Heart right ventricle (tissue), 16 donors: Measurements from ENCODE around the gene MTA1. TPM values are rescaled to one million over a fixed set of nuclear protein-coding genes. Genes with fewer than 3 reads are reported as not detected.

ENCODE experiments used
- ATAC-seq, 8 donors: fragments of 200-7000 bp; cut with Tn5 transposase; one replicate each; pipeline ENCODE4 v1.9.1; 2020; ENCODE audit warnings: mild to moderate bottlenecking in 8 of 8, moderate library complexity in 8 of 8, moderate number of reproducible peaks in 1 of 8
- DNase-seq, 2 donors: peaks; one replicate each; pipeline ENCODE4 v3.0.0-alpha.2; 2020
- H3K27ac ChIP-seq, 10 donors: fragments of 200-600 bp; sonication (generic) in 2 of 10; one replicate each; pipeline versions ENCODE4 v1.5.0 to v1.8.0; 2020 to 2022; ENCODE audit warnings: mild to moderate bottlenecking in 3 of 10
- H3K27me3 ChIP-seq, 7 donors: fragments of 200-600 bp; one replicate each; pipeline ENCODE4 v1.8.0; 2021 to 2022; ENCODE audit warnings: mild to moderate bottlenecking in 2 of 7
- H3K36me3 ChIP-seq, 9 donors: fragments of 200-600 bp; sonication (generic) in 1 of 9; one replicate each; pipeline versions ENCODE4 v1.5.0 to v1.8.0; 2020 to 2022; ENCODE audit warnings: mild to moderate bottlenecking in 2 of 9
- H3K4me1 ChIP-seq, 9 donors: fragments of 200-600 bp; sonication (generic) in 1 of 9; one replicate each; pipeline versions ENCODE4 v1.5.0 to v1.8.0; 2020 to 2022; ENCODE audit warnings: mild to moderate bottlenecking in 4 of 9
- H3K4me3 ChIP-seq, 10 donors: fragments of 200-600 bp; sonication (generic) in 2 of 10; one replicate each; pipeline versions ENCODE4 v1.5.0 to v1.8.0; 2020 to 2022; ENCODE audit warnings: mild to moderate bottlenecking in 7 of 10, moderate library complexity in 2 of 10
- H3K9me3 ChIP-seq, 11 donors: fragments of 200-600 bp in 10 of 11; sonication (generic) in 2 of 11; one replicate each; pipeline versions ENCODE4 v1.5.0 to v1.8.0; 2013 to 2022; ENCODE audit warnings: mild to moderate bottlenecking in 2 of 11, control low read depth in 1 of 11, moderate library complexity in 1 of 11
- WGBS, 2 donors: extraction: QIAGEN DNeasy Blood & Tissue Kit; methylation state at CpG; one replicate each; pipeline ENCODE4 v1.1.7; 2013; ENCODE audit warnings: inconsistent platforms in 1 of 2; 5-methylcytosine and 5-hydroxymethylcytosine counted together
- intact Hi-C, 10 donors: fragments of 100-400 bp; cut with DNase I; formaldehyde crosslinking; loops; one replicate each; pipeline versions ENCODE4 v1.11.1 to v1.14.2; 2022
- polyA plus RNA-seq, 2 donors: library from polyadenylated mRNA; stranded (reverse); fragments of 200-250 nt; gene quantifications; one replicate each; pipeline ENCODE4 v1.2.3, GENCODE V29; 2013
- total RNA-seq, 10 donors: library from RNA; stranded (reverse); fragmentation: NEBNext Ultra II Directional in 3 of 10; extraction: Animal tissue kit (Norgen Biotek cat#: 25700) in 3 of 10; gene quantifications; one replicate each; pipeline versions ENCODE4 v1.2.1 to v1.2.4, GENCODE V29; 2021 to 2023
- TF ChIP-seq, protein P1 (sequence below), 9 donors: fragments of 200-600 bp; sonication (generic) in 2 of 9; IDR thresholded peaks; one replicate each; pipeline versions ENCODE4 v1.5.0 to v1.8.0; 2021 to 2022; ENCODE audit warnings: antibody characterized with exemption in 9 of 9, mild to moderate bottlenecking in 5 of 9, moderate library complexity in 1 of 9
- donor health status: Arrhythmogenic right ventricular cardiomyopathy.
- donor health status: ischemic (EF 13 %, LVEDD 7.1; RV severe dilation, severe dysfunction).
- donor health status: healthy with polysubstance abuse.
- donor health status: DM: no; HTN: yes; CAD: no.
- donor health status: DM: no; HTN: no; CAD: no.
- donor health status: ischemic (EF 25% LVEDD 6.9; RV normal size, moderate dysfunction).
- donor health status: ischemic (EF 25% LVEDD 5.7; RV mildly dilated, moderate dysfunction).
- donor health status: healthy.
- donor health status: DM: yes; HTN: yes; CAD: no.
- donor health status: Ischemic cardiomyopathy.
- donor health status: ischemic (EF 35%, LVEDD 5.7; RV mildly dilated, moderate dysfunction).
- donor health status: nonischemic (EF 11% LVEDD 7.7; RV severe dilation, severe dysfunction).
- donor health status: DM: yes; HTN: yes; CAD: no.
- donor health status: PGD.
- donor health status: ischemic (EF 29% LVEDD 5.4; RV normal size, mild dysfunction).
- donor health status: nonischemic (EF 23%, LVEDD 6.1; RV moderate dilation, normal function).

Gene MTA1
- total and polyA plus RNA-seq, 12 donors, result 94.4 to 250 (median 133) TPM

DNA sequence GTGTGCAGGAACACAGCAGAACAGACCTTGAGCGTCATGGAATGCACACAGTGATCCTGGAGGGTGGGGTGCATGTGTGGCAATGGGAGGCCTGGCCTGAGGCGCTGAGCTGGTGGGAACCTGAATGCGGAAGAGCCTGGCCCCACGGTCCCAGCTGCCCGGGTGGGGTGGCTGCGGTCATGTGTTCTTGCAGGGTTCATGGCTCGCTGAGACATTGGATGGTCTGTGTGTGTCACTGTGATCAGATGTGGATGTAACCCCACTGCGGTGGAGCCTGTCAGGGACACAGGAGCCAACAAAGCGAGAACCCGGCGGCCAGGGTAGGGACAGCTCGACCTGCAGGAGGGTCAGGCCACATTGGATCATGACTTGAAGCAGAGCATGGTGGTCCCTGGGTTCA is 23.2 kb downstream of the MTA1 start:
- Histone ChIP-seq H3K9me3 (no peaks in the 10 kb centered on the region), H3K27ac (no peak overlapping the region), H3K27me3 (no peaks in the 10 kb centered on the region), H3K36me3 (peaks cover 0 to 58% (median 0%) of the 10 kb centered on the region in 9 donors), H3K4me3 (no peak overlapping the region), H3K4me1 (peaks cover 0 to 6% (median under 1%) of the 10 kb centered on the region in 9 donors)
- ATAC-seq (no peak), DNase-seq (no peak)
- 86 to 87% methylated on average over 12 of the region's 12 CpGs for WGBS, 2 donors
- TF ChIP-seq, protein P1, sequence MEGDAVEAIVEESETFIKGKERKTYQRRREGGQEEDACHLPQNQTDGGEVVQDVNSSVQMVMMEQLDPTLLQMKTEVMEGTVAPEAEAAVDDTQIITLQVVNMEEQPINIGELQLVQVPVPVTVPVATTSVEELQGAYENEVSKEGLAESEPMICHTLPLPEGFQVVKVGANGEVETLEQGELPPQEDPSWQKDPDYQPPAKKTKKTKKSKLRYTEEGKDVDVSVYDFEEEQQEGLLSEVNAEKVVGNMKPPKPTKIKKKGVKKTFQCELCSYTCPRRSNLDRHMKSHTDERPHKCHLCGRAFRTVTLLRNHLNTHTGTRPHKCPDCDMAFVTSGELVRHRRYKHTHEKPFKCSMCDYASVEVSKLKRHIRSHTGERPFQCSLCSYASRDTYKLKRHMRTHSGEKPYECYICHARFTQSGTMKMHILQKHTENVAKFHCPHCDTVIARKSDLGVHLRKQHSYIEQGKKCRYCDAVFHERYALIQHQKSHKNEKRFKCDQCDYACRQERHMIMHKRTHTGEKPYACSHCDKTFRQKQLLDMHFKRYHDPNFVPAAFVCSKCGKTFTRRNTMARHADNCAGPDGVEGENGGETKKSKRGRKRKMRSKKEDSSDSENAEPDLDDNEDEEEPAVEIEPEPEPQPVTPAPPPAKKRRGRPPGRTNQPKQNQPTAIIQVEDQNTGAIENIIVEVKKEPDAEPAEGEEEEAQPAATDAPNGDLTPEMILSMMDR (IDR thresholded peaks at IDR 0.05), result no peak
- intact Hi-C loops, result loop anchor here in 5 of 10 donors (5.0 to 10.0 kb wide), 3 partner anchors 61 to 82 kb away; partner anchors contain the start of gene TMEM121 (in 2 of the 5)

DNA sequence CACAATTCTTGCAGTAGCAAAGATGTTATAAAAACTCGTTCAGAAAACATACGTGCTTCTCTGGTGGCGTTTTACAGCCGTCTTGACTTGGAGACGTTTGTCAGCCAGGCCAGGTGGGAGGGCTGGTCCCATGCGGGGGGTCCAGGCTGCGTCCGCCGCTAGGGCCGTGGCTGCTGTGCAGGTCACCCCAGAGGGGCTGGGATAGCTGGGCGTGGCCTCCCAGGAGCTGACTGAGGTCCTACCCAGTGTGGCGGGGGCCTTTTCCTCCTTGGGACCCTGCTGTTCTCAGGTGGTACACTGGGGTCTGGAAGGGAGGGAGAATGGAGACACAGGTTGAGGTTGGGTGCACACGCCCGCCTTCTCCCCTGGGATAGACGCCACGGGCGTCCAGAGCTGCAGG is 25.2 kb downstream of the MTA1 start:
- intact Hi-C loops, result loop anchor here in 7 of 10 donors (5.0 to 10.0 kb wide), 6 partner anchors 42 to 82 kb away; partner anchors contain the start of genes TMEM121 (in 3 of the 7) and CRIP1 (in 2 of the 7)
- TF ChIP-seq, protein P1 (IDR thresholded peaks at IDR 0.05), result no peak
- Histone ChIP-seq H3K4me3 (no peak overlapping the region), H3K27ac (no peak overlapping the region), H3K27me3 (no peaks in the 10 kb centered on the region), H3K9me3 (no peaks in the 10 kb centered on the region), H3K36me3 (peaks cover 0 to 50% (median 0%) of the 10 kb centered on the region in 9 donors), H3K4me1 (peaks cover 11 to 27% (median 18%) of the 10 kb centered on the region in 9 donors)
- 84 to 90% methylated on average over 17 of the region's 17 CpGs for WGBS, 2 donors
- ATAC-seq (no peak), DNase-seq (no peak)

DNA sequence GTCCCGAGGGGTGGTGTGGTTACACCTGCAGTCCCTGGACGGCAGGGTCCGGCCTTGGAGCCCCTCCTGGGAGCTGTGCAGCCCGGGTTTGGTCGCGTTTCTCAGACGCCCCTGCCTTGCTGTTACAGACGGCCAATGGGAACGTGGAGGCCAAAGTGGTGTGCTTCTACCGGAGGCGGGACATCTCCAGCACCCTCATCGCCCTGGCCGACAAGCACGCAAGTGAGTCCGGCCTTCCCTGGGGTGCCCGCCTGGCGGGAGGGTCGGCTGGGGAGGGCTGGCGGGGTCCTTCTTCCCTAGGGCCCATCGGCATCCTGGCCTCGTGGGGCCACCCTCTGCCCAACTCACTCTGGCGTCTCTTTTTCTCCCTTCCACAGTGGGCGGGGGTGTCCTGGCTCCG is 25.7 kb downstream of the MTA1 start:
- no peaks in the 10 kb centered on the region for H3K27me3 ChIP-seq
- intact Hi-C loops, result loop anchor here in 7 of 10 donors (5.0 to 10.0 kb wide), 5 partner anchors 42 to 82 kb away; partner anchors contain the start of genes TMEM121 (in 3 of the 7) and CRIP1 (in 2 of the 7)
- H3K27ac ChIP-seq, result no peak overlapping the region
- H3K4me1 ChIP-seq, result peaks cover 11 to 30% (median 18%) of the 10 kb centered on the region in 9 donors
- H3K9me3 ChIP-seq, result no peaks in the 10 kb centered on the region
- ATAC-seq, result no peak
- no peak overlapping the region for H3K4me3 ChIP-seq
- H3K36me3 ChIP-seq, result peaks cover 0 to 50% (median 2%) of the 10 kb centered on the region in 9 donors
- no peak for DNase-seq
- WGBS, 2 donors, result 88 to 90% methylated on average over 24 of the region's 24 CpGs
- TF ChIP-seq, protein P1 (IDR thresholded peaks at IDR 0.05), result no peak

DNA sequence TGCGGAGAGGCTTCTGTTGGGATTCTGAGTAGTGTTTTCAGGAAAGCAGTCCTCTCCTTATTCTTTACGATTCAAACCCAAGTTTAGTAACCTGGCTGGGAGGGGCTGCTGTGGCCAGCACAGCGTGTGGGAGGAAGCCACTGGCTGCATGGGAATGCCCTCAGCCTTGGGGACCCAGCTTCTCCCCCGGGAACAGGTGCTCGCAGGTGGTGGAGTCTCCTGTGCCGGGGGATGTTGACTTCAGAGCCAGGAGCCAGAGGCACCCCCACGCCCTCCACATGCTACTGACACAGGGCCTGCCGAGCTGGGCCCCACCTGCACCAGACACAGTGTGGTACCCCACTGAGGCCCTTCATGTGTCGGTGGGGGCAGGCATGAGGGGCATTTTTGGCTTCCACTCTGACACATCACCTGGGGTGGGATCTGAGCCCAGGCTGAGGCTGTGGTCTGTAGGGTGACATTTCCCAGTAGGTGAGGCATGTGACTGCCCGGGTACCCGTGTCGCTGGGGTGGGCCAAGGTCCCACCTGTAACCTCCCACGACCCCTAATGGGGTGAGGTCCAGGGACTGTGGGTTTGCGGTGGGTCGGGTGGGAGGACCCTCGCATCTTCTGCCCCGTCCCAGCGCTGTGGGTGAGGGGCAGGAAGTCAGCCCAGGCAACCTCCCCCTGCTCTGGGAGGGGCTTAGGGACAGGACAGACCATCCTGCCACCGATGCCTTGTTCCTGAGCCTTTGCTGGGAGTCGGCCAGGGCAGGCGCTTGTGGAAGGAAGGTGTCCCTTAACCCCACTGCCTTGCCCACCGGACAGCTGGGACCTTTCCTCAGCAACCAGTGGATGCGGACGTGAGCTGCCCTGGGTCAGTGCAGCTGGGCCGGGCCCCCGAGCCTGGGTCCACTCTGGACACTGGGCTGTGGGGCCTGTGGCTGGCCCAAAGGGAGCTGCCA is 26.5 kb downstream of the MTA1 start:
- peaks cover 0 to 50% (median 10%) of the 10 kb centered on the region in 9 donors for H3K36me3 ChIP-seq
- H3K9me3 ChIP-seq, result no peaks in the 10 kb centered on the region
- TF ChIP-seq, protein P1 (IDR thresholded peaks at IDR 0.05), result no peak
- intact Hi-C loops, result loop anchor here in 7 of 10 donors (5.0 to 10.0 kb wide), 5 partner anchors 41 to 81 kb away; partner anchors contain the start of genes TMEM121 (in 3 of the 7) and CRIP1 (in 2 of the 7)
- no peak for DNase-seq
- no peak overlapping the region for H3K27ac ChIP-seq
- peaks cover 11 to 30% (median 18%) of the 10 kb centered on the region in 9 donors for H3K4me1 ChIP-seq
- no peak for ATAC-seq
- 86% methylated on average over 26 of the region's 26 CpGs for WGBS, 2 donors
- no peaks in the 10 kb centered on the region for H3K27me3 ChIP-seq
- H3K4me3 ChIP-seq, result no peak overlapping the region
